Measurements from ENCODE around the gene MTOR. TPM values are rescaled to one million over a fixed set of nuclear protein-coding genes. Genes with fewer than 3 reads are reported as not detected.

Gene MTOR
- total RNA-seq, 4 donors from 2014 or later = 32.4 to 55.4 (median 42.5) TPM

- ATAC-seq = no peak
Measured at GRCh38 chr1:11158291-11158690, 104.1 kb downstream of the MTOR start.

GRCh38 chr1:11157867-11158266, 104.5 kb downstream of the MTOR start:
- H3K4me3 ChIP-seq = no peak overlapping the region
- H3K9me3 ChIP-seq = no peaks in the 10 kb centered on the region
- peaks cover 0 to 53% of the 10 kb centered on the region in 2 donors for H3K36me3 ChIP-seq
- ATAC-seq = peak; percentile 86
- no peaks in the 10 kb centered on the region for H3K27me3 ChIP-seq
- 40 to 80% methylated on average over 1 to 2 of the region's 2 CpGs for WGBS, 2 donors (ENCODE audit: low coverage in 1 of 2)
- TF ChIP-seq POLR2AphosphoS5 (IDR thresholded peaks at IDR 0.05) (peak; percentile 54), EP300 (IDR thresholded peaks at IDR 0.05) (no peak)
- H3K27ac ChIP-seq = peak overlapping the region in 2 of 4 donors; percentile 33 to 62
- H3K4me1 ChIP-seq = peaks cover 0 to 25% (median 0%) of the 10 kb centered on the region in 3 donors

More at GRCh38 chr1:11158291-11158690, 104.1 kb downstream of the MTOR start:
- Histone ChIP-seq H3K9me3 (no peaks in the 10 kb centered on the region), H3K4me1 (peaks cover 0 to 25% (median 0%) of the 10 kb centered on the region in 3 donors), H3K4me3 (no peak overlapping the region), H3K27ac (peak overlapping the region in 2 of 4 donors; percentile 33 to 62), H3K36me3 (peaks cover 0 to 50% of the 10 kb centered on the region in 2 donors), H3K27me3 (no peaks in the 10 kb centered on the region)
- no peak for TF ChIP-seq POLR2AphosphoS5 (IDR thresholded peaks at IDR 0.05)
- no peak for TF ChIP-seq EP300 (IDR thresholded peaks at IDR 0.05)
- TF ChIP-seq CTCF (IDR thresholded peaks at IDR 0.05) = no peak
- no peak for TF ChIP-seq POLR2A (IDR thresholded peaks at IDR 0.05)
- WGBS, 2 donors (ENCODE audit: low coverage in 1 of 2) = 42 to 82% methylated on average over 3 of the region's 3 CpGs

- H3K27me3 ChIP-seq = no peaks in the 10 kb centered on the region
- H3K4me3 ChIP-seq = no peak overlapping the region
- H3K36me3 ChIP-seq = peaks cover 0 to 58% of the 10 kb centered on the region in 2 donors
- H3K4me1 ChIP-seq = peaks cover 0 to 29% (median 0%) of the 10 kb centered on the region in 3 donors
- peak overlapping the region in 1 of 4 donors; percentile 25 for H3K27ac ChIP-seq
- ATAC-seq = no peak
- 59 to 79% methylated on average over 2 to 8 of the region's 8 CpGs for WGBS, 2 donors (ENCODE audit: low coverage in 1 of 2)
- no peaks in the 10 kb centered on the region for H3K9me3 ChIP-seq
- TF ChIP-seq POLR2A (IDR thresholded peaks at IDR 0.05) (no peak), CTCF (IDR thresholded peaks at IDR 0.05) (no peak), EP300 (IDR thresholded peaks at IDR 0.05) (no peak), POLR2AphosphoS5 (IDR thresholded peaks at IDR 0.05) (no peak)
Measured at GRCh38 chr1:11157394-11157793, 105.0 kb downstream of the MTOR start.

- peaks cover 0 to 60% of the 10 kb centered on the region in 2 donors for H3K36me3 ChIP-seq
- no peaks in the 10 kb centered on the region for H3K9me3 ChIP-seq
- H3K27me3 ChIP-seq = no peaks in the 10 kb centered on the region
- H3K4me1 ChIP-seq = peaks cover 0 to 33% (median 0%) of the 10 kb centered on the region in 3 donors
- WGBS, 2 donors (ENCODE audit: low coverage in 1 of 2) = 76 to 95% methylated on average over 6 to 7 of the region's 7 CpGs
- no peak overlapping the region for H3K4me3 ChIP-seq
- ATAC-seq = no peak
- peak overlapping the region in 1 of 4 donors; percentile 25 for H3K27ac ChIP-seq
- TF ChIP-seq POLR2A (IDR thresholded peaks at IDR 0.05) (no peak), POLR2AphosphoS5 (IDR thresholded peaks at IDR 0.05) (no peak), CTCF (IDR thresholded peaks at IDR 0.05) (no peak), EP300 (IDR thresholded peaks at IDR 0.05) (no peak)
Measured at GRCh38 chr1:11156963-11157362, 105.4 kb downstream of the MTOR start.

- Histone ChIP-seq H3K9me3 (no peaks in the 10 kb centered on the region), H3K27ac (no peak overlapping the region), H3K36me3 (peaks cover 0 to 59% of the 10 kb centered on the region in 2 donors), H3K27me3 (no peaks in the 10 kb centered on the region), H3K4me1 (peaks cover 0 to 38% (median under 1%) of the 10 kb centered on the region in 3 donors), H3K4me3 (no peak overlapping the region)
- 83 to 86% methylated on average over 3 of the region's 3 CpGs for WGBS, 2 donors (ENCODE audit: low coverage in 1 of 2)
- no peak for ATAC-seq
- TF ChIP-seq CTCF (IDR thresholded peaks at IDR 0.05) = no peak
- no peak for TF ChIP-seq POLR2AphosphoS5 (IDR thresholded peaks at IDR 0.05)
- TF ChIP-seq POLR2A (IDR thresholded peaks at IDR 0.05) = no peak
Measured at GRCh38 chr1:11156441-11156840, 105.9 kb downstream of the MTOR start.
